Liver (tissue), 9 donors: ENCODE data around the gene MAP4K3. TPM values are rescaled to one million over a fixed set of nuclear protein-coding genes. Genes with fewer than 3 reads are reported as not detected.

Experiments
- DNase-seq: peaks from one replicate; pipeline ENCODE4 v3.0.0-alpha.2; 2017; ENCODE audit warnings: low spot score
- H3K27ac ChIP-seq, 2 donors: one replicate each; pipeline ENCODE4 v1.7.0; 2013; ENCODE audit warnings: inconsistent platforms in 2 of 2, low read length in 2 of 2, control low read depth in 1 of 2, low read depth in 1 of 2, mild to moderate bottlenecking in 1 of 2
- H3K27me3 ChIP-seq, 4 donors: one replicate each; pipeline versions ENCODE4 v1.6.1 to v1.7.0; 2013; ENCODE audit warnings: low read length in 3 of 4, inconsistent platforms in 1 of 4, mild to moderate bottlenecking in 1 of 4, moderate library complexity in 1 of 4; ENCODE audit not compliant: control insufficient read depth in 4 of 4, insufficient read depth in 4 of 4
- H3K36me3 ChIP-seq, 4 donors: one replicate each; pipeline versions ENCODE4 v1.6.1 to v1.7.0; 2013; ENCODE audit warnings: low read length in 3 of 4, mild to moderate bottlenecking in 3 of 4, low read depth in 1 of 4, moderate library complexity in 1 of 4; ENCODE audit not compliant: control insufficient read depth in 4 of 4, insufficient read depth in 3 of 4
- H3K4me1 ChIP-seq, 4 donors: one replicate each; pipeline versions ENCODE4 v1.6.1 to v1.7.0; 2013; ENCODE audit warnings: low read length in 3 of 4, mild to moderate bottlenecking in 3 of 4, moderate library complexity in 1 of 4; ENCODE audit not compliant: control insufficient read depth in 4 of 4, insufficient read depth in 4 of 4
- H3K4me3 ChIP-seq, 3 donors: one replicate each; pipeline versions ENCODE4 v1.6.1 to v1.7.0; 2013; ENCODE audit warnings: low read length in 3 of 3, control low read depth in 1 of 3, low read depth in 1 of 3, mild to moderate bottlenecking in 1 of 3
- H3K9ac ChIP-seq, 2 donors: one replicate each; pipeline ENCODE4 v1.7.0; 2013; ENCODE audit warnings: low read length in 2 of 2, mild to moderate bottlenecking in 2 of 2, moderate library complexity in 2 of 2, control low read depth in 1 of 2, low read depth in 1 of 2
- H3K9me3 ChIP-seq, 4 donors: one replicate each; pipeline versions ENCODE4 v1.6.1 to v1.7.0; 2013; ENCODE audit warnings: low read length in 3 of 4; ENCODE audit not compliant: control insufficient read depth in 4 of 4
- CTCF ChIP-seq: fragments of 150-350 bp; IDR thresholded peaks from 2 replicates; pipeline ENCODE4 v1.5.1; 2017; ENCODE audit warnings: improper control_type of control experiment, low read depth, low read length; ENCODE audit not compliant: missing input control
- EGR1 ChIP-seq, 2 donors: IDR thresholded peaks; 2 replicates each; pipeline ENCODE4 v1.6.1; 2016 to 2018; ENCODE audit warnings: antibody characterized with exemption in 2 of 2, low read depth in 2 of 2
- FOXA1 ChIP-seq: IDR thresholded peaks from 2 replicates; pipeline ENCODE4 v1.6.1; 2016; ENCODE audit warnings: antibody characterized with exemption
- FOXA2 ChIP-seq: IDR thresholded peaks from 2 replicates; pipeline ENCODE4 v1.6.1; 2016; ENCODE audit warnings: antibody characterized with exemption
- GABPA ChIP-seq, 2 donors: IDR thresholded peaks in 1 of 2; conservative IDR thresholded peaks in 1 of 2; 2 replicates each; pipeline ENCODE4 v1.6.1; 2016; ENCODE audit warnings: antibody characterized with exemption in 2 of 2, mild to moderate bottlenecking in 1 of 2, moderate library complexity in 1 of 2
- HNF4A ChIP-seq, 2 donors: conservative IDR thresholded peaks; 2 replicates each; pipeline ENCODE4 v1.6.1; 2016; ENCODE audit warnings: antibody characterized with exemption in 2 of 2, mild to moderate bottlenecking in 2 of 2
- HNF4G ChIP-seq: IDR thresholded peaks from 2 replicates; pipeline ENCODE4 v1.6.1; 2016; ENCODE audit warnings: antibody characterized with exemption
- JUND ChIP-seq, 2 donors: IDR thresholded peaks; 2 replicates each; pipeline ENCODE4 v1.6.1; 2016; ENCODE audit warnings: antibody characterized with exemption in 2 of 2
- NR2F2 ChIP-seq: IDR thresholded peaks from 2 replicates; pipeline ENCODE4 v1.6.1; 2016; ENCODE audit warnings: antibody characterized with exemption
- RAD21 ChIP-seq, 2 donors: IDR thresholded peaks; 2 replicates each; pipeline ENCODE4 v1.6.1; 2016; ENCODE audit warnings: antibody characterized with exemption in 2 of 2, mild to moderate bottlenecking in 2 of 2
- RXRA ChIP-seq, 2 donors: IDR thresholded peaks; 2 replicates each; pipeline ENCODE4 v1.6.1; 2017 to 2018; ENCODE audit warnings: antibody characterized with exemption in 2 of 2, mild to moderate bottlenecking in 1 of 2
- SP1 ChIP-seq: IDR thresholded peaks from 2 replicates; pipeline ENCODE4 v1.6.1; 2018; ENCODE audit warnings: antibody characterized with exemption, mild to moderate bottlenecking
- TAF1 ChIP-seq: conservative IDR thresholded peaks from 2 replicates; pipeline ENCODE4 v1.6.1; 2016; ENCODE audit warnings: antibody characterized with exemption, mild to moderate bottlenecking
- YY1 ChIP-seq: IDR thresholded peaks from 2 replicates; pipeline ENCODE4 v1.6.1; 2016; ENCODE audit warnings: antibody characterized with exemption, mild to moderate bottlenecking
- WGBS: extraction: QIAGEN DNeasy Blood & Tissue Kit; methylation state at CpG from one replicate; pipeline ENCODE4 v1.1.7; 2013; 5-methylcytosine and 5-hydroxymethylcytosine counted together
- polyA plus RNA-seq, 2 donors: library from polyadenylated mRNA; stranded (reverse) in 1 of 2; unstranded in 1 of 2; fragments of 200-250 nt in 1 of 2; fragments of >200 nt in 1 of 2; fragmentation: Nextera tagmentation in 1 of 2; extraction: Ambion mirVana in 1 of 2; gene quantifications; one replicate each; pipeline versions ENCODE4 v1.2.1 to v1.2.3, GENCODE V29; 2013 to 2015
- total RNA-seq, 2 donors: library from RNA; depleted of rRNA; stranded (reverse); fragments of >200 nt; gene quantifications; one replicate each; pipeline ENCODE4 v1.2.3, GENCODE V29; 2014
- TF ChIP-seq, protein P1 (sequence below): IDR thresholded peaks from 2 replicates; pipeline ENCODE4 v1.6.1; 2016; ENCODE audit warnings: antibody characterized with exemption, mild to moderate bottlenecking
- TF ChIP-seq, protein P2 (sequence below): IDR thresholded peaks from 2 replicates; pipeline ENCODE4 v1.6.1; 2016; ENCODE audit warnings: antibody characterized with exemption
- TF ChIP-seq, protein P3 (sequence below): IDR thresholded peaks from 2 replicates; pipeline ENCODE4 v1.6.1; 2016; ENCODE audit warnings: antibody characterized with exemption
- TF ChIP-seq, protein P4 (sequence below): IDR thresholded peaks from 2 replicates; pipeline ENCODE4 v1.6.1; 2016; ENCODE audit warnings: antibody characterized with exemption
- donor health status: healthy.
- donor health status: healthy.
- donor health status: healthy.
- donor health status: healthy.
- donor health status: healthy.

Gene MAP4K3
- total and polyA plus RNA-seq, 4 donors, result 6.2 to 23.8 (median 10.9) TPM

DNA sequence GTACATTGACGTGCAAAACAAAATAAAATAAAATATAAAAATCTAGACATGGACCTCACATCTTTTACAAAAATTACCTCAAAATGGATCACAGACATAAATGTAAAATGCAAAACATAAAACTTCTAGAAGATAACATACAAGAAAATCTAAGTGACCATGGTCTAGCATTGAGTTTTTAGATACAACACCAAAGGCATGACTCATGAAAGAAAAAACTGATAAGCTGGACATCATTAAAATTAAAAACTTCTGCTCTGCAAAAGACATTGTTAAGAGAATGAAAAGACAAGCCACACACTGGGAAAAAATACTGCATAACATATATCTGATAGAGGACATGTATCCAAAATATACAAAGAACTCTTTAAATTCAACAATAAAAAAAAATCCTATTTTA is 14.4 kb downstream of the MAP4K3 start:
- no peak overlapping the region for H3K4me3 ChIP-seq
- DNase-seq, result no peak
- no peak overlapping the region for H3K9ac ChIP-seq
- no peak overlapping the region for H3K27ac ChIP-seq
- H3K4me1 ChIP-seq, result peaks cover 3 to 8% (median 6%) of the 10 kb centered on the region in 4 donors
- WGBS, result 95% methylated on average over 1 of the region's 1 CpG
- no peaks in the 10 kb centered on the region for H3K9me3 ChIP-seq
- no peak for TF ChIP-seq HNF4A (conservative IDR thresholded peaks at IDR 0.05)
- no peak for TF ChIP-seq GABPA (IDR thresholded peaks at IDR 0.05 in 1 of 2, conservative IDR thresholded peaks at IDR 0.05 in 1 of 2)
- TF ChIP-seq FOXA1, result no peak
- TF ChIP-seq CTCF, result no peak
- no peak for TF ChIP-seq JUND (IDR thresholded peaks at IDR 0.05)
- no peak for TF ChIP-seq FOXA2
- no peak for TF ChIP-seq RAD21 (IDR thresholded peaks at IDR 0.05)
- TF ChIP-seq NR2F2, result no peak
- TF ChIP-seq, protein P1, sequence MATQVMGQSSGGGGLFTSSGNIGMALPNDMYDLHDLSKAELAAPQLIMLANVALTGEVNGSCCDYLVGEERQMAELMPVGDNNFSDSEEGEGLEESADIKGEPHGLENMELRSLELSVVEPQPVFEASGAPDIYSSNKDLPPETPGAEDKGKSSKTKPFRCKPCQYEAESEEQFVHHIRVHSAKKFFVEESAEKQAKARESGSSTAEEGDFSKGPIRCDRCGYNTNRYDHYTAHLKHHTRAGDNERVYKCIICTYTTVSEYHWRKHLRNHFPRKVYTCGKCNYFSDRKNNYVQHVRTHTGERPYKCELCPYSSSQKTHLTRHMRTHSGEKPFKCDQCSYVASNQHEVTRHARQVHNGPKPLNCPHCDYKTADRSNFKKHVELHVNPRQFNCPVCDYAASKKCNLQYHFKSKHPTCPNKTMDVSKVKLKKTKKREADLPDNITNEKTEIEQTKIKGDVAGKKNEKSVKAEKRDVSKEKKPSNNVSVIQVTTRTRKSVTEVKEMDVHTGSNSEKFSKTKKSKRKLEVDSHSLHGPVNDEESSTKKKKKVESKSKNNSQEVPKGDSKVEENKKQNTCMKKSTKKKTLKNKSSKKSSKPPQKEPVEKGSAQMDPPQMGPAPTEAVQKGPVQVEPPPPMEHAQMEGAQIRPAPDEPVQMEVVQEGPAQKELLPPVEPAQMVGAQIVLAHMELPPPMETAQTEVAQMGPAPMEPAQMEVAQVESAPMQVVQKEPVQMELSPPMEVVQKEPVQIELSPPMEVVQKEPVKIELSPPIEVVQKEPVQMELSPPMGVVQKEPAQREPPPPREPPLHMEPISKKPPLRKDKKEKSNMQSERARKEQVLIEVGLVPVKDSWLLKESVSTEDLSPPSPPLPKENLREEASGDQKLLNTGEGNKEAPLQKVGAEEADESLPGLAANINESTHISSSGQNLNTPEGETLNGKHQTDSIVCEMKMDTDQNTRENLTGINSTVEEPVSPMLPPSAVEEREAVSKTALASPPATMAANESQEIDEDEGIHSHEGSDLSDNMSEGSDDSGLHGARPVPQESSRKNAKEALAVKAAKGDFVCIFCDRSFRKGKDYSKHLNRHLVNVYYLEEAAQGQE, result no peak
- TF ChIP-seq SP1, result no peak
- TF ChIP-seq, protein P2, sequence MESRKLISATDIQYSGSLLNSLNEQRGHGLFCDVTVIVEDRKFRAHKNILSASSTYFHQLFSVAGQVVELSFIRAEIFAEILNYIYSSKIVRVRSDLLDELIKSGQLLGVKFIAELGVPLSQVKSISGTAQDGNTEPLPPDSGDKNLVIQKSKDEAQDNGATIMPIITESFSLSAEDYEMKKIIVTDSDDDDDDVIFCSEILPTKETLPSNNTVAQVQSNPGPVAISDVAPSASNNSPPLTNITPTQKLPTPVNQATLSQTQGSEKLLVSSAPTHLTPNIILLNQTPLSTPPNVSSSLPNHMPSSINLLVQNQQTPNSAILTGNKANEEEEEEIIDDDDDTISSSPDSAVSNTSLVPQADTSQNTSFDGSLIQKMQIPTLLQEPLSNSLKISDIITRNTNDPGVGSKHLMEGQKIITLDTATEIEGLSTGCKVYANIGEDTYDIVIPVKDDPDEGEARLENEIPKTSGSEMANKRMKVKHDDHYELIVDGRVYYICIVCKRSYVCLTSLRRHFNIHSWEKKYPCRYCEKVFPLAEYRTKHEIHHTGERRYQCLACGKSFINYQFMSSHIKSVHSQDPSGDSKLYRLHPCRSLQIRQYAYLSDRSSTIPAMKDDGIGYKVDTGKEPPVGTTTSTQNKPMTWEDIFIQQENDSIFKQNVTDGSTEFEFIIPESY, result no peak
- TF ChIP-seq EGR1 (IDR thresholded peaks at IDR 0.05; ENCODE audit: low read depth in 2 of 2), result no peak
- TF ChIP-seq RXRA (IDR thresholded peaks at IDR 0.05), result no peak
- no peak for TF ChIP-seq YY1
- no peaks in the 10 kb centered on the region for H3K36me3 ChIP-seq
- H3K27me3 ChIP-seq, result no peaks in the 10 kb centered on the region

DNA sequence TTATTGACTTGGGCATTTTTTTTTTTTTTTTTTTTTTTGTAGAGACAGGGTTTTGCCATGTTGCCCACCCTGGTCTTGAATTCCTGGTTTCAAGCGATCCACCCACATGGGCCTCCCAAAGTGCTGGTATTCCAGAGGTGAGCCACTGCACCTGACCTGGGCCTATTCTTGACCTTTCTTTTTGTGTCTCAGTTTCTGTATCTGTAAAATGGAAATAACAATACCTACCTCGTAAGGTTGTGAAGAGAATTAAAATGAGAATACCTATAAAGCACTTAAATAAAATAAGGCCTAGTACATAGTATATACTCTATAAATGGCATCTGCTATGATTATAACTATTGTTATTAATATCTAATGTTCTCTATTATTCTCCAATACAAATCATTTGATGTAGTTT is 15.7 kb downstream of the MAP4K3 start:
- 97% methylated on average over 2 of the region's 2 CpGs for WGBS
- H3K4me1 ChIP-seq, result peaks cover 6 to 15% (median 10%) of the 10 kb centered on the region in 4 donors

More for the DNA sequence above, 15.7 kb downstream of the MAP4K3 start:
- H3K36me3 ChIP-seq, result no peaks in the 10 kb centered on the region
- TF ChIP-seq, protein P3, sequence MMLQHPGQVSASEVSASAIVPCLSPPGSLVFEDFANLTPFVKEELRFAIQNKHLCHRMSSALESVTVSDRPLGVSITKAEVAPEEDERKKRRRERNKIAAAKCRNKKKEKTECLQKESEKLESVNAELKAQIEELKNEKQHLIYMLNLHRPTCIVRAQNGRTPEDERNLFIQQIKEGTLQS, result no peak
- TF ChIP-seq TAF1 (no peak), EGR1 (IDR thresholded peaks at IDR 0.05; ENCODE audit: low read depth in 2 of 2) (no peak), HNF4A (conservative IDR thresholded peaks at IDR 0.05) (no peak), JUND (IDR thresholded peaks at IDR 0.05) (no peak), RXRA (IDR thresholded peaks at IDR 0.05) (no peak), FOXA2 (no peak), SP1 (no peak), GABPA (IDR thresholded peaks at IDR 0.05 in 1 of 2, conservative IDR thresholded peaks at IDR 0.05 in 1 of 2) (no peak), NR2F2 (no peak), RAD21 (IDR thresholded peaks at IDR 0.05) (no peak), HNF4G (no peak), YY1 (no peak), FOXA1 (no peak)
- TF ChIP-seq, protein P2, result no peak
- TF ChIP-seq, protein P1, result no peak
- TF ChIP-seq, protein P4, sequence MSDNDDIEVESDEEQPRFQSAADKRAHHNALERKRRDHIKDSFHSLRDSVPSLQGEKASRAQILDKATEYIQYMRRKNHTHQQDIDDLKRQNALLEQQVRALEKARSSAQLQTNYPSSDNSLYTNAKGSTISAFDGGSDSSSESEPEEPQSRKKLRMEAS, result no peak
- H3K9me3 ChIP-seq, result no peaks in the 10 kb centered on the region
- DNase-seq, result no peak
- H3K9ac ChIP-seq, result no peak overlapping the region
- no peak overlapping the region for H3K4me3 ChIP-seq
- H3K27me3 ChIP-seq, result no peaks in the 10 kb centered on the region
- H3K27ac ChIP-seq, result no peak overlapping the region
